GM19452 (cell line): ENCODE measurements around the gene ZNF446.
"Not testable (repeated sequence)": the region's sequence is repeated elsewhere in the genome, so short reads cannot be mapped to it uniquely, and the experiment has no call there.

Experiments used
- ATAC-seq: cut with Tn5 transposase; IDR thresholded peaks from one replicate; pipeline ENCODE4 v1.9.1; 2021; ENCODE audit not compliant: unreplicated experiment

The ZNF446 gene

GRCh38 chr19:58498316-58499020, 22.3 kb downstream of the ZNF446 start:
- no peak for ATAC-seq

DNA sequence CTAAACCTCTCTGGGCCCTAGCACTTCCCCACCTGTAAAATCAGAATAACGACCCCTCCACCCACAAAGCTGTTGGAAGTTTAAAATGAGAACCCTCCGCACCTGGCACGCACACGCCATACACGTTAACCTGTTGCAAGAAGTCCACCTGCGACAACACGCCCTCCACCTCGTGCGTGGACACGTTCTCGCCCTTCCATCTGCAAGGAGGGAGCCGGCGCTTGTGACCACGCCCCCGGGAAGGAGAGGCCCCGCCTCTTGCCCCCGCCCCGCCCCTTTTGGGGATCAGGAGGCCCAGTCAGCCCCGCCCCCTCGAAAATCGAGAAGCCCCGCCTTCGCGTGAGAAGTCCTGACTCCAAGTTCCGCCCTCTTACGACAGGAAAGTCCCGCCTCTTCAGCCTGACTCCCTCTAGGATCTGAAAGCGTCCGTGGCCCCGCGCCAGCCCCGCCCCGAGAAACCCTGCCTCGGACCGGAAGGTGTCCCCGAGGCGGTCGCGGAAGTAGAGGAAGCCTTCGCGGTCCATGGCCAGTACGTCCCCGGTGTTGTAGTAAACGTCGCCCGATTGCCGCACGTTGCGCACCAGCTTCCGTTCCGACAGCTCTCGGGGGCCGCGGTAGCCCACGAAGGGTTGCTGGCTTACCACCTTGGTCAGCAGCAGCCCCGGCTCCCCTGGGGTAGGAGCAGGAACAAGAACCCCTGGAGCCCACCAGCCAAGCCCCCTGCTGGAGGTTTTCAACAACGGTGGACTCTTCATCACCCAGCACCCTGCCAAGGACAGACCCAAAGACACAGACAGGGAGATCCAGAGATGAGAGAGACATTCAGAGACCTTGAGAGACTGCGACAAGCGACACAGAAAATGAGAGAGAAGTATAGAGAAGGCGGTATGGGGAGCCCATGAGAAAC, 23.1 kb downstream of the ZNF446 start:
- peak; percentile 88 for ATAC-seq

DNA sequence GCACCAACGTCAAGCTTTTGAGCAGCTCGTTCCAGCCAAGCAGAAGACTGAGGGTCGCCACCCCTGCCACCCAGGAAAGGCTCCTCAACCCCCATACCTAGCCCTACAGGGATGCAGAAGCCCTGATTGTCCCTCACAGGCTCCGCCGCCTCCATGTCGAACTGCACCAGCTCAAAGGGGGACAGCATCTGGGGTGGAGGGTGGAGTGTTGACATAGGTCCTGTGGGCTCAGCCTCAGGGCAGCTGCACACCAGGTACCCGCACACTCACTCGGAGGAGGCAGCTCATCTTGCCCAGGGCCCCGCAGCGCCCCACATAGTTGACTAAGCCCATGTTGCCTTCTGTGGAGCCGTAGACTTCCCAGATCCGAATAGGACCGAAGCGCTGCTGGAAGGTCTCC, 24.1 kb downstream of the ZNF446 start:
- no peak for ATAC-seq

DNA sequence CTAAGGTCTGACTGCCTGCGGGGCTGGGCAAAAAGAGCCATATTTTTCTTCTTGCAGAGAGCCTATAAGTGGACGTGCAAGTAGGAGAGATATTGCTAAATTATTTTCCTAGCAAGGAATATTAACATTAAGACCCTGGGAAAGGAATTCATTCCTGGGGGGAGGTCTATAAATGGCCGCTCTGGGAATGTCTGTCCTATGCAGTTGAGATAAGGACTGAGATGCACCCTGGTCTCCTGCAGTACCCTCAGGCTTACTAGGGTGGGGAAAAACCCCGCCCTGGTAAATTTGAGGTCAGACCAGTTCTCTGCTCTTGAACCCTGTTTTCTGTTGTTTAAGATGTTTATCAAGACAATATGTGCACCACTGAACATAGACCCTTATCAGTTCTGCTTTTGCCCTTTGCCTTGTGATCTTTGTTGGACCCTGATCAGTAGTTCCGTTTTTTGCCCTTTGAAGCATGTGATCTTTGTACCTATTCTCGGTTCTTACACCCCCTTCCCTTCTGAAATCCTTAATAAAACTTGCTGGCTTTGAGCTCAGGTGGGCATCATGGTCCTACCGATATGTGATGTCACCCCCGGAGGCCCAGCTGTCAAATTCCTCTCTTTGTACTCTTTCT, 31.6 kb downstream of the ZNF446 start:
- not testable (repeated sequence) for ATAC-seq

DNA sequence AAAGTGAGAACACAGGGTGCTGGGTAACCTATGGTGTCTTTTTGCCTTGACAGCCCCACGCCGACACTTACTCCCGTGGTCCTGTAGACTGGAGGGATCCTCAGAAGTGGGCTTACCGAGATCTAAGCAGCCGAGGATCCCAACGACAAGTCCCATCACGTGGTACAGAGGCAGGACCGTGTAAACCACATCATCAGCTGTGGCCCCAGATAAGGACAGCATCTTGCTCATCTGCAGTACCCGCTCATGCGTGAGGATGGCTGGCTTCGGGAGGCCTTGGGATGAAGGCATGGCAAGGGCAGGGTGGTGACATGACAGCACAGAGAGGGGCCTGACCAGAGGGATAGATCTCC, 33.6 kb downstream of the ZNF446 start:
- no peak for ATAC-seq

- no peak for ATAC-seq
Observed at GRCh38 chr19:58510084-58510862, 34.1 kb downstream of the ZNF446 start.

GRCh38 chr19:58511353-58512208, 35.4 kb downstream of the ZNF446 start, which contains the start of gene SLC27A5:
Gene SLC27A5, minus strand, starts transcription at chr19:58511992. Its CDS starts 37 bp downstream, at chr19:58511955.
- no peak for ATAC-seq

- ATAC-seq = no peak
Observed at GRCh38 chr19:58513213-58513693, 37.1 kb downstream of the ZNF446 start.

DNA sequence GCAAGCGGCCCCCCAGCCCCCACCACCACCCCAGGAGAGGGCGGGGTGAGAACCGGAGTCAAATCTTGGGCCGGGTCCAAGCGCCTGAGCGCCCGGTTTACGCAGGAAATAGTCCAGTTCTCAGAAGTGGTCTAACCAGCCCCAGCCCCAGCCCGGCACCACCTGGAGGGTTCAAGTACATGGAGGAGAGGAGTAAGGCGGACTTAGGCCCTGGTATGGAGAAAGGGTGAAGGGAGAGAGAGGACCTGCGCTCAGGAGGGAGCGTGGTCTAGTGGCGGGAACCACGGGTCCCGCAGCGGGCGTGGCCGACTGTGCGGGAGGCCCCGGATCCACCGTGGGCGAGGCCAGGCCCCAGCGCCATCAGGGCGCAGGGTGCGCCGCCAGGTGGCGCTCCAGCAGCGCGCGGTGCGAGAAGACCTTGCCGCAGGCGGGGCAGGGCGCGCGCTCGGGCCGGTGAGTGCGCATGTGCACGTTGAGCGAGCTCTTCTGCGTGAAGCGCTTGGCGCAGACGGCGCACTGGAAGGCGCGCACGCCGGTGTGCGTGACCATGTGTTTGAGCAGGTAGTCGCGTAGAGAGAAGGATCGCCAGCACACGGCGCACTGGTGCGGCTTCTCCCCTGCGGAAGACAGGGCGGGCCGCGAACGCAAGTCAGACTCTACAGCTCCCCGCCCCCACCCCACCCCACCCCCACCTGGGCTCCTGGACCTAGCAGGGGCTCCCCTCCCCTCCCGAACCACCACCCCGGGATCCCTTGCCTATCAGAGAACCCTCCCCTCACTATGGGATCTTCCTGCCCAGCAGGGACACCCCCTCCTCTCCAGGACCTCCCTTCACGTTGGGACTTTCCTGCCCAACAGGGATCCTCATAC, 37.8 kb downstream of the ZNF446 start:
- ATAC-seq = peak; percentile 83

GRCh38 chr19:58514564-58515022, 38.4 kb downstream of the ZNF446 start:
- ATAC-seq = no peak

GRCh38 chr19:58515259-58515658, 39.1 kb downstream of the ZNF446 start:
- ATAC-seq = no peak

GRCh38 chr19:58516246-58516836, 40.2 kb downstream of the ZNF446 start:
- no peak for ATAC-seq

DNA sequence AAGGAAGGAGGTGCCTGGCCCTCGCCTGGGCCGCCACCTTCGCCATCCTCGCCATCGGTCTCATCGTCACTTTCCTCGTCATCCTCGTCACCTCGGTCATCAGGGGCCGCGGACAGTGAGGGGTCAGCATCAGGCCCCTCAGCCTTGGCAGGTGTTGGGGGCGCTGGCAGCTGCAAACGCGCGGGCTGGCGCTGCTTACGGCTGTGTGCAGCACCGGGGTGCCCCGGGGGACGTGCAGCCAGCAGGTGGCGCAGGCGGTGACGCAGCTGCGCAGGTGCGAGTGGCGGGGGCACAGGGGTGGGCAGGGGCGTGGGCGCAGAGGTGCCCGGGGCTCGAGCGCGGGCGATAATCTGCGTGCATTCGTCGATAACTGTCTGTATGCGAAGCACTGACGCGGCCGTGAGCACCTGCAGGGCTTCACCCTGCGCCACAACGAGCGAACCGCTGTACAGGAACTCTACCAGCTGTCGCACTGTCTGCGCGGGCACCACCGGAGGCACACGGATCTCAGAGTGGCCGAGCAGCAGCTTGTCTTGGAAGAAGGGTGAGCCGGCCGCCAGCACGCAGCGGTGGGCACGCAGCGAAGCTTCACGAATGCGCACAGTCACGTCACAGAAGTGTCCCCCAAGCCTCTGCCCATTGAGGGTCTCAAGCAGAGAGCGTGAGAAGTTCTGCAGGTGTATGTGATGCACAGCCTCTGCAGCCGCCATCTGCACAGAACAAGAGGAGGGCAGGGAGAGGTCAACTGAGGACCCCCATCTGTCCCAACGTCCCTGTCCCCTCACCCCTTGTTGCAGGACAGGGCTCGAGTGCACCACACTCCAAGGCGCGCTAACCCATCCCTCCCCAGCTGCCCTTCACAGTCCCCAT, 41.0 kb downstream of the ZNF446 start:
- ATAC-seq = no peak

- no peak for ATAC-seq
Observed at GRCh38 chr19:58518256-58519086, 42.3 kb downstream of the ZNF446 start.

GRCh38 chr19:58519087-58519354, 42.9 kb downstream of the ZNF446 start:
- ATAC-seq = no peak

DNA sequence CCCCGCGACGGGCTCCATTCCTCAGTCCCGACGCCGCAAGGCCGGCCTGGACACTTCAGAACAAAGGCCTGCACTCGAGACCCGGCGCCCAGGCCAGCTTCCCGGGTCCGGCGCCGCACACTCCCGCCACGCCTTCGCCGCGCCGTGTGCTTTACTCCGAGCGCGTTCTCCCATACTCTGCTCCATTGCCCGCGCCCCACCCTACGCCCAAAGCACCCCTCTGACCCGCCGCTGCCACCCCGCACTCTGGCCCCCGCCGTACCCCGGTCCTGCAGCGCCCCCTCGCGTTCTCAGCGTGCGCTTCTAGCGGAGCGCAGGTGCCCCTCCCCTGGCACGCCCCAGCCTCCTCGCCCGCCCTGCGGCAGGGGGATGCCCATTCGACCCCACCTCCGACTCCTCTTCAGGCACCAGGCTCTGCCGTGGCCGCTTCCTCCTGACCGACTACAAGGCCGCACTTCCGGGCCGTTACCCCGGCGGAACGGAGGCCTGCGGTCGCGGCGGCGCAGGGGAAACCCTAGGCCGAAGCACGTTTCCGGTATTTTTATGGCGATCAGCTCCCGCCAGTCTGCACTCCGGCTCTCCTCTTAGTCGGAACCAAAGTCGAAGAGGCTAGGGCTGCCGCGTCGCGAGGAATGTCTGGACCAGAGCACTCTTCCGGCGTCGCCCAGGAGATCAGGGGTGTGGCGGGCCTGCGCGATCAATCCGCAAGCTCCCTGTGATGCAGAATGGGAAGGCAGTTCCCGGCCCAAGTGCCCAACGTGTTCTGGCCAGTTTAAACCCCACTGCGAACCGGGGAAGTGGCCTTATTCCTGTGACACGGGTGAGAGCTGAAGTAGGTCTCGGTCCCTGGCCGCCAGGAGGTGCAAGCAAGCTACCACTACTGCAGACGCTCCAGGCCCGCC, 43.5 kb downstream of the ZNF446 start, which contains the start of gene ZBTB45:
ZBTB45 (minus strand) TSS at position 456 of the 902 bp plus-strand sequence. CDS start 2,137 bp downstream, outside the sequence.
- peak; percentile 85 for ATAC-seq
